ENCODE results near the gene ASB6. TPM values are rescaled to one million over a fixed set of nuclear protein-coding genes. Genes with fewer than 3 reads are reported as not detected.
"Not testable (repeated sequence)": the region's sequence is repeated elsewhere in the genome, so short reads cannot be mapped to it uniquely, and the experiment has no call there.

Gene ASB6
- total RNA-seq, 6 experiments from 2014 or later, result 4.5 to 9.5 (median 5.4) TPM

DNA sequence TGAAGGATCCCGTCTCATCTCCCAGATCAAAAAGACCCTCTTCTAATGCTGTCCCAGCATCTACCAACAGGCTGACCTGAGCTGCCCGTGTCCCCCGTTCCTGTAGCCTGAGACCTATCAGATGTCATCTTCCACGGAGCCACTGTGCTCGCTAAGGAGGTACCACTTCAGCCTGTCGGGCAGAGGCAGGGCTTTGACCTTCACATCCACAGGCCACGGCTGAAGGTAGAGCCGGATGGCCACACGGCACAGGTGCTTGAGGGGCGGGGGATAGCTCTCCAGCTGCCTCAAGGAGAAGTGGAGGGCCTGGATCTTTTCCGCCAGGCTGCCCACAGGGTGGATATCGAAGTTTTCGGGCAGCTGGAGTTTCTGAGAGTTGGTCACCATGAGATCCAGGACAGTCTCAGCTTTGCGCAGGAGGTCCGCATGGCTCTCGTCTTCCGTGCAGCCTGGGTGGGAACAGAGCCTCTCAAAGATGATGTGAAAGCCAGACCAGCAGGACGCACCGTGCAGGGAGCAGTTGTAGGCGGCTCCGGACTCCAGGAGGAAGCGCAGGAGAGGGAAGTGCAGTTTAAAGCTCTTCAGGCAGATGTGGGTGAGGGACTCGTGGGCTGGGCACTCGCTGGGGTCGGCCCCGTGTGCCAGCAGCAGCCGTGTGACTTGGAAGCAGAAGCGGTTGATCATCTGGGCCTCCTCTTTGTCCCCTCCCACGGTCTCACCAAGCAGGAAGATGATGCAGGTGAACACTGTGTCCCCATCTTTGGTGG, 4.1 kb downstream of the ASB6 start:
- H3K4me1 ChIP-seq, result peaks cover 0 to 17% (median 8%) of the 10 kb centered on the region in 4 donors
- H3K36me3 ChIP-seq, result peaks cover 0 to 61% (median 29%) of the 10 kb centered on the region in 4 donors
- no peak for DNase-seq

GRCh38 chr9:129637102-129637501, 4.8 kb downstream of the ASB6 start:
- DNase-seq (no peak), ATAC-seq (no peak)
- Histone ChIP-seq H3K4me1 (peaks cover 0 to 17% (median 8%) of the 10 kb centered on the region in 4 donors), H3K27me3 (no peaks in the 10 kb centered on the region), H3K4me3 (no peak overlapping the region), H3K36me3 (peaks cover 0 to 67% (median 31%) of the 10 kb centered on the region in 4 donors), H3K9me3 (no peaks in the 10 kb centered on the region), H3K27ac (no peak overlapping the region)
- intact Hi-C loops (cut with DNase I), result no loop called here
- TF ChIP-seq, protein P1, sequence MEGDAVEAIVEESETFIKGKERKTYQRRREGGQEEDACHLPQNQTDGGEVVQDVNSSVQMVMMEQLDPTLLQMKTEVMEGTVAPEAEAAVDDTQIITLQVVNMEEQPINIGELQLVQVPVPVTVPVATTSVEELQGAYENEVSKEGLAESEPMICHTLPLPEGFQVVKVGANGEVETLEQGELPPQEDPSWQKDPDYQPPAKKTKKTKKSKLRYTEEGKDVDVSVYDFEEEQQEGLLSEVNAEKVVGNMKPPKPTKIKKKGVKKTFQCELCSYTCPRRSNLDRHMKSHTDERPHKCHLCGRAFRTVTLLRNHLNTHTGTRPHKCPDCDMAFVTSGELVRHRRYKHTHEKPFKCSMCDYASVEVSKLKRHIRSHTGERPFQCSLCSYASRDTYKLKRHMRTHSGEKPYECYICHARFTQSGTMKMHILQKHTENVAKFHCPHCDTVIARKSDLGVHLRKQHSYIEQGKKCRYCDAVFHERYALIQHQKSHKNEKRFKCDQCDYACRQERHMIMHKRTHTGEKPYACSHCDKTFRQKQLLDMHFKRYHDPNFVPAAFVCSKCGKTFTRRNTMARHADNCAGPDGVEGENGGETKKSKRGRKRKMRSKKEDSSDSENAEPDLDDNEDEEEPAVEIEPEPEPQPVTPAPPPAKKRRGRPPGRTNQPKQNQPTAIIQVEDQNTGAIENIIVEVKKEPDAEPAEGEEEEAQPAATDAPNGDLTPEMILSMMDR (IDR thresholded peaks at IDR 0.05), result no peak
- no peak for TF ChIP-seq POLR2A (IDR thresholded peaks at IDR 0.05)
- WGBS (ENCODE audit: insufficient coverage, low coverage, low lambda C conversion rate, missing lambda C conversion rate), result no CpG with 5 or more reads among the region's 9 CpGs

More for the DNA sequence above, 4.1 kb downstream of the ASB6 start:
- Histone ChIP-seq H3K4me3 (no peak overlapping the region), H3K27ac (no peak overlapping the region), H3K27me3 (no peaks in the 10 kb centered on the region), H3K9me3 (no peaks in the 10 kb centered on the region)
- ATAC-seq, result no peak
- intact Hi-C loops (cut with DNase I), result no loop called here
- 68% methylated on average over 8 of the region's 29 CpGs for WGBS (ENCODE audit: insufficient coverage, low coverage, low lambda C conversion rate, missing lambda C conversion rate)
- no peak for TF ChIP-seq POLR2A (IDR thresholded peaks at IDR 0.05)
- TF ChIP-seq, protein P1 (IDR thresholded peaks at IDR 0.05), result no peak

GRCh38 chr9:129636343-129636742, 5.6 kb downstream of the ASB6 start:
- H3K4me1 ChIP-seq, result peaks cover 0 to 17% (median 8%) of the 10 kb centered on the region in 4 donors
- WGBS (ENCODE audit: insufficient coverage, low coverage, low lambda C conversion rate, missing lambda C conversion rate), result 78% methylated on average over 3 of the region's 10 CpGs
- not testable (repeated sequence) for DNase-seq

DNA sequence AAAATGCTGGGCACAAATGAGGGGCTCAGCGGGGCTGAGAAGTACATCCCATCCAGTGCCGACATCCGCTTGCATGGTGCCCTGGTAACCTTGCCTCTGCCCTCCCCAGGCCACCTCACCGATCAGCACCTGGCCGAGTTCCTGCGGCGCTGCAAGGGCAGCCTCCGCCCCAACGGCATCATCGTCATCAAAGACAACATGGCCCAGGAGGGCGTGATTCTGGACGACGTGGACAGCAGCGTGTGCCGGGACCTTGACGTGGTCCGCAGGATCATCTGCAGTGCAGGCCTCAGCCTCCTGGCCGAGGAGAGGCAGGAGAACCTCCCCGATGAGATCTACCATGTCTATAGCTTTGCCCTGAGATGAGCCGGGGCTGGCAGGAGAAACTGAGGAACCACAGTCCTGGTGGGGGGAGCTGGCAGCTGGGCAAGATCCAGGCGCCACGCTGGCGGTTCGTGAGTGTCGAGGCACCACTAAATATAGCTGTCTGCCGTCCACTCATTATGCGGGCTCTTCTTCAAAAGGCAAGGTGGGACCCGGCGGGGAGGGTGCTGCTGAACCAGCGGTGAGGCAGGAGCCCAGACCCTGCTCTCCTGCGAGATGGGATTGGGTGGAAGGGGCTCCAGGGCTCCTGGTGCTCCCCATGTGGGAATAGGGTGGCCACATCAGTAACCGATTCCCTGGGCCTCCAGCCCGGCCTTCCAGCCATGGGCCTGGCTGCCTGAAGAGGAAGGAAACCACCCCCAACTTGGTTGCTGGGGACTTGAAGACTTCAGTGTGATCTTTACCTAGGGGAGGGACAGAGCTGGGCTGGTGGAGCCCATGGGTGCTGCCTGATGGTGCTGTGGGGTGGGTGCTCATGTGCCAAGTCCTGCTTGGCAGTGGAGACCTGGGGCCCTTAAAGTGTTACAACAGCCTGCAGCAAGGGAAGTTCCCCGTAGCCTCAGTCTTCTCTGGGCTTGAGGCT, 6.6 kb downstream of the ASB6 start:
- no peak overlapping the region for H3K27ac ChIP-seq
- no peak overlapping the region for H3K4me3 ChIP-seq
- peaks cover 0 to 67% (median 31%) of the 10 kb centered on the region in 4 donors for H3K36me3 ChIP-seq
- intact Hi-C loops (cut with DNase I), result no loop called here
- no peak for DNase-seq
- no peak for ATAC-seq
- peaks cover 0 to 14% (median 4%) of the 10 kb centered on the region in 4 donors for H3K4me1 ChIP-seq
- no peaks in the 10 kb centered on the region for H3K27me3 ChIP-seq
- H3K9me3 ChIP-seq, result no peaks in the 10 kb centered on the region
- TF ChIP-seq, protein P1 (IDR thresholded peaks at IDR 0.05), result no peak
- TF ChIP-seq POLR2A (IDR thresholded peaks at IDR 0.05), result no peak
- 81% methylated on average over 2 of the region's 34 CpGs for WGBS (ENCODE audit: insufficient coverage, low coverage, low lambda C conversion rate, missing lambda C conversion rate)

More at GRCh38 chr9:129636343-129636742, 5.6 kb downstream of the ASB6 start:
- H3K36me3 ChIP-seq, result peaks cover 0 to 67% (median 31%) of the 10 kb centered on the region in 4 donors
- intact Hi-C loops (cut with DNase I); ATAC-seq; H3K9me3 ChIP-seq; H3K4me3 ChIP-seq; H3K27me3 ChIP-seq; H3K27ac ChIP-seq: not testable (repeated sequence)

Measured in right lobe of liver (tissue), 6 donors.